22Rv1 (cell line): Measurements from ENCODE around the gene NELL1.

Experiments used
- CTCF ChIP-seq: fragments of 450-650 bp; IDR thresholded peaks from 2 replicates; pipeline ENCODE4 v1.5.1; 2017; ENCODE audit warnings: mild to moderate bottlenecking
- ZFX ChIP-seq: fragments of 450-650 bp; IDR thresholded peaks from 2 replicates; pipeline ENCODE4 v1.6.1; 2017; ENCODE audit warnings: antibody characterized with exemption, borderline replicate concordance

GRCh38 chr11:21148376-21148775 lies 479.0 kb downstream of the NELL1 start:
- TF ChIP-seq CTCF (no peak), ZFX (no peak)
